NT2/D1 (cell line): ENCODE measurements around the gene DIO2.
A peak's percentile ranks its signal among the peaks of the same experiment; 100 is the strongest.

ENCODE experiments used
- DNase-seq: peaks from one replicate; pipeline ENCODE4 v3.0.0-alpha.2; 2011; ENCODE audit warnings: low read depth, low spot score
- H3K27me3 ChIP-seq: 2 replicates; pipeline ENCODE4 v1.6.0; 2011; ENCODE audit warnings: mild to moderate bottlenecking; ENCODE audit not compliant: insufficient read length, insufficient read depth
- H3K36me3 ChIP-seq: 2 replicates; pipeline ENCODE4 v1.6.1; 2011; ENCODE audit warnings: mild to moderate bottlenecking, low read length, mixed read lengths; ENCODE audit not compliant: insufficient read depth, insufficient read length
- H3K4me1 ChIP-seq: 2 replicates; pipeline ENCODE4 v1.5.1; 2011; ENCODE audit not compliant: insufficient read depth, insufficient read length
- H3K4me3 ChIP-seq: 2 replicates; pipeline ENCODE4 v1.5.1; 2011; ENCODE audit warnings: low read depth; ENCODE audit not compliant: insufficient read length
- H3K9ac ChIP-seq: 2 replicates; pipeline ENCODE4 v1.6.0; 2011; ENCODE audit warnings: low read depth; ENCODE audit not compliant: insufficient read length
- H3K9me3 ChIP-seq: 2 replicates; pipeline ENCODE4 v1.5.1; 2011; ENCODE audit warnings: mild to moderate bottlenecking, low read length; ENCODE audit not compliant: insufficient read depth
- SUZ12 ChIP-seq: IDR thresholded peaks from 2 replicates; pipeline ENCODE4 v1.6.1; 2011; ENCODE audit not compliant: insufficient read length, insufficient read depth; ENCODE audit errors: extremely low read depth
- YY1 ChIP-seq: IDR thresholded peaks from 2 replicates; pipeline ENCODE4 v1.6.1; 2011; ENCODE audit not compliant: insufficient read length, insufficient read depth
- ZNF274 ChIP-seq: IDR thresholded peaks from 2 replicates; pipeline ENCODE4 v1.6.1; 2011; ENCODE audit warnings: mild to moderate bottlenecking, low read depth, low read length

The DIO2 gene

DNA sequence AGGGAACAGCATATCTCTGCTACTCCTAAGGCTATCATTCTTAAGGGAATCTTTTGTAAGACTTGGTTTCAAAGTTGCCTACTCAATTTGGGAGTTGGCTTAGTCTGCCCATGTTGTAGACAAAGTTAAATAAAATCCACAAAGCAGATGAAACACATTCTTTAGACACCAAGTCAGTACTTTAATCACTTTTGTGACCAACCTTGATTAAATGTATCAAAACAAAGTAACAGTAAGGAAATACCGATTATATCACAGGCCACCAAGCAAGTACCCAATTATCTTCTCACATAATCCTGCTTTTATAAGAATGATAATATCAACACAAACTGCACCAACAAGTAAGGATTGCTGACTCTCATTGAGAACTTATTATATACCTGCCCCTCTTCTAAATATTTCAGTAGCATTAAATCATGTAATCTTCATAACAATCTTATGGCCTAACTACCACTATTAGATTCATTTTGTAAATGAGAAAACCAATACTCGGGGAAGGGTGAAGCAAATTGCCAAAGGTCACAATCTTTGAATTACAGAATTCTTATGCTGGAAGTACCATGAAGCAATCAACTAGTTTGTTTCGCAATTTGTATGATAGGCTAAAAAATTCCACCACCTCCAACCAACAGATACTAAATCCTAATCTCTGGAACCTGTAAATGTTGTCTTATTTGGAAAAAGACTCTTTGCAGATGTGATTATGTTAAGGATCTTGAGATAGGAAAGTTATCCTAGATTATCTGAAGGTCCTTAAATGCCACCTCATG, 12.6 kb upstream of the DIO2 start:
- no peaks in the 10 kb centered on the region for H3K9me3 ChIP-seq
- TF ChIP-seq YY1, result no peak
- no peak for TF ChIP-seq SUZ12
- no peak for TF ChIP-seq ZNF274
- no peaks in the 10 kb centered on the region for H3K4me1 ChIP-seq
- H3K27me3 ChIP-seq, result no peaks in the 10 kb centered on the region
- H3K9ac ChIP-seq, result no peak overlapping the region
- H3K36me3 ChIP-seq, result no peaks in the 10 kb centered on the region
- H3K4me3 ChIP-seq, result no peak overlapping the region
- DNase-seq, result no peak

DNA sequence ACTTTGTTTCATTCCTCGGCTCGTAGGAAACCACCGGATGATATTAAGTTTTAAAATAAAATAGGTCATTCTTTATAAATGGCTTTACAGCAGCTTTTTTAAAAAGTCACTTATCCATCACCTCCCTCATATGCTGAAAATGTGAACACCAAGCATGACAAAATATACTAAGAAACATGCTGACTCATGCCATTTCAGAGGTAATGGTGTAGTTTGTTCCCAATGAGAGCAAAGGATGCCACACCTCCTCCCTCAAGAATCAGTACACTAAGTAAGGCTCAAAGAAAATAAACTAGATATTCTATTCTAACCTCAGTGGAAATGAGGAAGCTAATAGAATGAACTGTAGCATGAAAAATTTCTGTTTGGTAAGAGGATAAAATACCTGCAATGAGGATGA, 5.5 kb upstream of the DIO2 start:
- H3K4me1 ChIP-seq, result no peaks in the 10 kb centered on the region
- TF ChIP-seq ZNF274 (no peak), SUZ12 (no peak), YY1 (no peak)
- H3K36me3 ChIP-seq, result no peaks in the 10 kb centered on the region
- no peaks in the 10 kb centered on the region for H3K27me3 ChIP-seq
- no peak overlapping the region for H3K4me3 ChIP-seq
- DNase-seq, result no peak
- H3K9me3 ChIP-seq, result no peaks in the 10 kb centered on the region
- H3K9ac ChIP-seq, result no peak overlapping the region

DNA sequence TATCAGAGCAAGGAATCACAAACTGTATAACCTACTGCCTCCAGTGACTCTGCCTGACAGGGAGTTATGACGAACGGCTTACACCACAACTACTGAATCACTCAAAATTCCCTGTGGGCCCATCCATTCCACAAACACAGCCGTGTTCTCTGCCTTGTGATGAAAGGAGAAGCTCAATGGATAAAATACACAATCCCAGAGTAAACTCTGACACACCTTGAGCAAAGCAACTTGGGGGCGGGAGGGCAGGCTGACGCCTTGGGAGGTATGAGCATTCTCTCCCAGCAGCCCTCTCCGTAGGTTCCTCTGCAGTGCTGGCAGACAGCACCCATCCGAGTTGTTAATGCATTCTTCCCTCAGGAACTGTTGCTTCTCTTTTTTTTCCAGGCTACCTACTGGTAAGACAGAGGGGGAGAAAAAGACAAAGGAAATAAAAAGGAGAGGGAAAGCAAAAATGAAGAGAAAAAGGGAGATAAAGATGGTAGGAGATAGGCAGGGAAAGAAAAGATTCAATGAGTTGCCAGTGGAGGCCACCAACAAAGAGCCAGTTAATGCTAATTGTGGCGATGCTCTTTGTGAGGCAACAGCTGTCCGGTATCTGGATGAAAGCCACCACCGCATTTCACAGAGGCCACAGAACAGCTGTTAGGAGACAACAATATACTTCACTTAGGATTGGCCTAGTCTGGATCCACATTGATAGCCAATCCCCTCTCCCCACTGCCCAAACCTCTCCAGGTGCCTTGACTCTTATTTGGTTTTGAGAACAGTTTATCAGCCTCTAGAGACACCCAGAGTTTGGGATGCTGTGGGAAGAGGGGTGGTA, 4.7 kb upstream of the DIO2 start:
- no peak for DNase-seq
- Histone ChIP-seq H3K9ac (no peak overlapping the region), H3K4me1 (peaks cover 3% of the 10 kb centered on the region), H3K4me3 (no peak overlapping the region), H3K36me3 (no peaks in the 10 kb centered on the region), H3K9me3 (no peaks in the 10 kb centered on the region), H3K27me3 (no peaks in the 10 kb centered on the region)
- no peak for TF ChIP-seq ZNF274
- TF ChIP-seq SUZ12, result no peak
- TF ChIP-seq YY1, result no peak

DNA sequence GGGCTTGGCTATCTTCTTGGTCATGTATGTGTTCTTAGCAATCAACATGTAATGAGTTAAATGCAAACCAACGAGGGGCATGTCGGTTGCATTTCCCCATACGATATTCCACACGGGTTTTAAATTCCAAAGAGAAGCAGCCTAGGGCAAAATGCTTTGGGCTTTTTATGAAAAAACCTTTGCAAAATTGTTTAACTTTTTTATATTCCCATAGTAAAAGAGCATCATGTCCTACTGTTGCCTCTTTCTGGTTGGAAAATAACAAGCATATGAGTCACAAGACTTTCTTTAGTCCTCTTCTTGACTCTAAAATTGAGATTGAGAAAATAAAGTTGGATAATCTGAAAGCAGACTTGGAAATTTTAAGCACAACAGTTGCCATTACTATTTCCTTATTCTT, 3.8 kb upstream of the DIO2 start:
- DNase-seq, result no peak

DNA sequence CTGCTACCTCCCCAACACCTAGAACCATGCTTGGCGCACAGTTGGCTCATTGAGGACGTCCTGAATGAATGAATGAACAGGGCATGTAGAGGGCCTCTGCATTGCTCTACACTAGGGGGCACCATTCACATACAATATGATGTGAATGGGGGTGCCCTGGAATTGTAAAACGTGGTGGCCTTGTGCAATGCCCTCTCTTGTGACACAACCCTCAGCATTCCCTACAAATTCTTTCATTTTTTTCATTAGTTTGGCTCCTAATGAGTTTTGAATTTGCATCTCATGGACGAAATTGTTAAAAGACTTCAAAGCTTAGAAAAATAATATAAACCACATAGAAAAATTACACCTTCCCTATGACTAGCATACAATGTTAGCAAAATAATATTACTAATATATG, 2.3 kb upstream of the DIO2 start:
- peaks cover 4% of the 10 kb centered on the region for H3K4me1 ChIP-seq
- peak; percentile 27 for DNase-seq

More for the DNA sequence above, 3.8 kb upstream of the DIO2 start:
- Histone ChIP-seq H3K9me3 (no peaks in the 10 kb centered on the region), H3K36me3 (no peaks in the 10 kb centered on the region), H3K27me3 (no peaks in the 10 kb centered on the region), H3K4me3 (no peak overlapping the region), H3K4me1 (peaks cover 4% of the 10 kb centered on the region), H3K9ac (no peak overlapping the region)
- TF ChIP-seq ZNF274, result no peak
- TF ChIP-seq SUZ12, result no peak
- no peak for TF ChIP-seq YY1

DNA sequence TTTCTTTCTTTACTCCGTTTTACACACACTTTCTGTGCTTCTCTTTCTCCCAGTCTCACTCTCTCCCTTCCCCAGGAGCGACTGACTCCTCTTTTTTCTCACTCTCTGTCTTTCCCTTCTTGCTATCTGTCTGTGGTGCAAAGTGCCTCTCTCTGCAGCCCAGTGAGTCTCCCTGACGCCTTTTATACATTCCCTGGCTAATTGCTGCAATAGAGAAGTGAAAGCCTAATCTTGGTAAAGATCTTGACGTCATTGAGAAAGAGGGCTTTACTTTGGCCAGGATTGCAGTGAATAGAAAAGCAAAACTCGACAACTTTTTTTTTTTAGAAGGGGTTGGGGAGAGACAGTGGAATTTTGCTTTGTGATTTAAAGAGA, 706 bp upstream of the DIO2 start:
- no peak overlapping the region for H3K9ac ChIP-seq
- TF ChIP-seq SUZ12, result no peak
- TF ChIP-seq YY1, result no peak
- no peak for TF ChIP-seq ZNF274
- no peaks in the 10 kb centered on the region for H3K9me3 ChIP-seq
- peaks cover 4% of the 10 kb centered on the region for H3K4me1 ChIP-seq
- DNase-seq, result peak; percentile 32
- H3K4me3 ChIP-seq, result no peak overlapping the region
- no peaks in the 10 kb centered on the region for H3K36me3 ChIP-seq
- no peaks in the 10 kb centered on the region for H3K27me3 ChIP-seq

More for the DNA sequence above, 2.3 kb upstream of the DIO2 start:
- no peak overlapping the region for H3K9ac ChIP-seq
- no peak overlapping the region for H3K4me3 ChIP-seq
- H3K36me3 ChIP-seq, result no peaks in the 10 kb centered on the region
- TF ChIP-seq SUZ12 (no peak), YY1 (no peak), ZNF274 (no peak)
- H3K27me3 ChIP-seq, result no peaks in the 10 kb centered on the region
- no peaks in the 10 kb centered on the region for H3K9me3 ChIP-seq

DNA sequence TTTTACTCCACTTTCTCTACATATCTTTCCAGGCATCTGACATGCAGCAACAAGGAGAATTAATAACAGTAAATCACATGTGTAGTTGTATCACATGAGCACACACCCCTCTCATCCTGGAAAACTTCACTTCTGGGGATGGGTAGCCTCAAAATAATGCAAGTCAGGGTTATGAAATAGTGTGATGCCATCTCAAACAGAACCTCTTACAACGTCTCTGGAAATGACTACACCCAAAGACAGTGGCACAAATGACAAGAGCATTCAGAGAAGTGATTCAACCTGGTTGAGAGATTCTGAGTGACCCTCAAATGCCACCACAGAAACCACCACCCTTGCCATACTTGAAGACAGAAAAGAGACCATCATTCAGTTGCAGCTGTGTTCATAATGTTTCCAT, 2.8 kb downstream of the DIO2 start:
- no peak overlapping the region for H3K4me3 ChIP-seq
- no peak for TF ChIP-seq SUZ12
- no peak for TF ChIP-seq ZNF274
- no peak for TF ChIP-seq YY1

More for the DNA sequence above, 2.8 kb downstream of the DIO2 start:
- DNase-seq, result no peak
- H3K9ac ChIP-seq, result no peak overlapping the region
- no peaks in the 10 kb centered on the region for H3K9me3 ChIP-seq
- peaks cover 4% of the 10 kb centered on the region for H3K4me1 ChIP-seq
- H3K36me3 ChIP-seq, result no peaks in the 10 kb centered on the region
- no peaks in the 10 kb centered on the region for H3K27me3 ChIP-seq
